HepG2 (cell line): ENCODE data around the gene RARS2. TPM values are rescaled to one million over a fixed set of nuclear protein-coding genes. Genes with fewer than 3 reads are reported as not detected.

Experiments
- CEBPG ChIP-seq: IDR thresholded peaks from 2 replicates; pipeline ENCODE4 v1.6.1; 2016
- DR1 ChIP-seq: sonication (generic); formaldehyde crosslinking; IDR thresholded peaks from 2 replicates; pipeline ENCODE4 v1.8.0; 2021; ENCODE audit warnings: mild to moderate bottlenecking, missing genetic modification reagents, inconsistent platforms
- ETV5 ChIP-seq: IDR thresholded peaks from 2 replicates; pipeline ENCODE4 v1.6.1; 2018; ENCODE audit warnings: missing biosample characterization, missing genetic modification reagents, inconsistent platforms, borderline replicate concordance
- FOXJ3 ChIP-seq: sonication (generic); formaldehyde crosslinking; IDR thresholded peaks from 2 replicates; pipeline ENCODE4 v1.4.0; 2020; ENCODE audit warnings: missing genetic modification reagents, mild to moderate bottlenecking, borderline replicate concordance
- FOXO1 ChIP-seq: sonication (generic); formaldehyde crosslinking; IDR thresholded peaks from 2 replicates; pipeline ENCODE4 v1.4.0; 2020; ENCODE audit warnings: missing genetic modification reagents
- GATA4 ChIP-seq: sonication (generic); IDR thresholded peaks from 2 replicates; pipeline ENCODE4 v1.6.1; 2016; ENCODE audit warnings: antibody characterized with exemption, low read depth, borderline replicate concordance
- IKZF4 ChIP-seq: sonication (generic); formaldehyde crosslinking; IDR thresholded peaks from 2 replicates; pipeline ENCODE4 v1.5.1; 2020; ENCODE audit warnings: borderline replicate concordance, mild to moderate bottlenecking, low read depth, missing genetic modification reagents; ENCODE audit errors: not compliant biosample characterization
- NCOR1 ChIP-seq: fragments of 200-600 bp; sonication (generic); IDR thresholded peaks from 2 replicates; pipeline ENCODE4 v1.7.0; 2017; ENCODE audit warnings: antibody characterized with exemption, low read length, borderline replicate concordance
- SRSF1 ChIP-seq: fragments of 200-400 bp; formaldehyde crosslinking; optimal IDR thresholded peaks from 2 replicates; pipeline ENCODE3; 2017; ENCODE audit warnings: mild to moderate bottlenecking, low read depth, low read length, moderate library complexity
- ZNF652 ChIP-seq: IDR thresholded peaks from 2 replicates; pipeline ENCODE4 v1.6.1; 2016; ENCODE audit warnings: low read depth, borderline replicate concordance
- polyA plus RNA-seq, 8 experiments: library from polyadenylated mRNA; depleted of rRNA in 3 of 8; stranded (reverse) in 7 of 8; unstranded in 1 of 8; fragments of >200 nt; fragmentation: Illumina TruSeq in 4 of 8; extraction: Trizol in 4 of 8; gene quantifications; 2 replicates each; pipeline versions ENCODE4 v1.2.1 to v1.2.3, GENCODE V29; 2011 to 2016; ENCODE audit warnings: low read depth in 4 of 8, missing spikeins in 1 of 8, mixed read lengths in 1 of 8; ENCODE audit not compliant: insufficient read depth in 1 of 8
- total RNA-seq, 5 experiments: library from RNA; depleted of rRNA; stranded (reverse); fragments of >200 nt; fragmentation: Illumina TruSeq; extraction: Trizol; gene quantifications; 2 replicates each; pipeline ENCODE4 v1.2.3, GENCODE V29; 2016; ENCODE audit warnings: low read depth in 1 of 5
- TF ChIP-seq, protein P1 (sequence below): sonication (generic); formaldehyde crosslinking; IDR thresholded peaks from 2 replicates; pipeline ENCODE4 v1.4.0; 2020; ENCODE audit warnings: missing genetic modification reagents, mild to moderate bottlenecking, borderline replicate concordance
- TF ChIP-seq, protein P2 (sequence below): IDR thresholded peaks from 2 replicates; pipeline ENCODE4 v1.4.0; 2020; ENCODE audit warnings: mild to moderate bottlenecking, missing genetic modification reagents
- TF ChIP-seq, protein P3 (sequence below): sonication (generic); formaldehyde crosslinking; IDR thresholded peaks from 2 replicates; pipeline ENCODE4 v1.4.0; 2020; ENCODE audit warnings: missing genetic modification reagents, borderline replicate concordance
- TF ChIP-seq, protein P4 (sequence below), 2 experiments: IDR thresholded peaks; 2 replicates each; pipeline ENCODE4 v1.6.1; 2011 to 2012; ENCODE audit warnings: low read length in 2 of 2, borderline replicate concordance in 1 of 2, low read depth in 1 of 2, mild to moderate bottlenecking in 1 of 2, moderate library complexity in 1 of 2

Gene RARS2
- total and polyA plus RNA-seq, 2 of the 13 experiments (the other 11 are each of a cell fraction or from before 2014, with no cell fraction given): 23.4 to 80.1 TPM

DNA sequence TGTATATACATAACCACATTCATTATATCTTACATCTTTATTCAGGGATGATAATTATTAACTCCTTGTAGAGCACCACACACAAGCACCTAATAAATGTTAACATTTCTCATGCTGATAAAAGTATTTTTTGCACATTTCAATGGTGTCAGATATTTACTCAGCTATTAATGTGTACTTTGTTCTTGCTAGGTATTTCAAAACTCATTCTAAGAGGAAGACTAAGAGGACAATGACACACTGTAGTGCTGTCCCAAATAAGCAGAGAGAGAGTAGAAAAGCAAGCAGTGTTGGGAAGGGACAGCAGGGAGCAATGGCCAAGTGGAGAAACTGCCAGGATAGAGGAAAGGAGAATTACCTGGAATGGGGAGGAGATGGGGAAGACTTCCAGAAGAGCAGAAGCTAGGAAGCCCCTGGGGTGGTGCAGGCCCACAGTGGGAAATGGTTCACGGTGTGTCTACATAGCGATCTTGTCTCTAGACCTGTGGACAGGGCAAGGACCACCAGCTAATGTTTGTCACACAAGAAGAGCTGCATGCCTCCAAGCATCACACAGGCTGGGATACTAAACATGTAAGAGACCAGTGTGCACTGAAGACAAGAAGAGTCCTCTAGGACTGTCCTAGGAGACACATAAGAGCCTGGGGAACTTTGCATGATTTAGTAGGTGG is 55.3 kb downstream of the RARS2 start (continued):
- TF ChIP-seq, protein P1, sequence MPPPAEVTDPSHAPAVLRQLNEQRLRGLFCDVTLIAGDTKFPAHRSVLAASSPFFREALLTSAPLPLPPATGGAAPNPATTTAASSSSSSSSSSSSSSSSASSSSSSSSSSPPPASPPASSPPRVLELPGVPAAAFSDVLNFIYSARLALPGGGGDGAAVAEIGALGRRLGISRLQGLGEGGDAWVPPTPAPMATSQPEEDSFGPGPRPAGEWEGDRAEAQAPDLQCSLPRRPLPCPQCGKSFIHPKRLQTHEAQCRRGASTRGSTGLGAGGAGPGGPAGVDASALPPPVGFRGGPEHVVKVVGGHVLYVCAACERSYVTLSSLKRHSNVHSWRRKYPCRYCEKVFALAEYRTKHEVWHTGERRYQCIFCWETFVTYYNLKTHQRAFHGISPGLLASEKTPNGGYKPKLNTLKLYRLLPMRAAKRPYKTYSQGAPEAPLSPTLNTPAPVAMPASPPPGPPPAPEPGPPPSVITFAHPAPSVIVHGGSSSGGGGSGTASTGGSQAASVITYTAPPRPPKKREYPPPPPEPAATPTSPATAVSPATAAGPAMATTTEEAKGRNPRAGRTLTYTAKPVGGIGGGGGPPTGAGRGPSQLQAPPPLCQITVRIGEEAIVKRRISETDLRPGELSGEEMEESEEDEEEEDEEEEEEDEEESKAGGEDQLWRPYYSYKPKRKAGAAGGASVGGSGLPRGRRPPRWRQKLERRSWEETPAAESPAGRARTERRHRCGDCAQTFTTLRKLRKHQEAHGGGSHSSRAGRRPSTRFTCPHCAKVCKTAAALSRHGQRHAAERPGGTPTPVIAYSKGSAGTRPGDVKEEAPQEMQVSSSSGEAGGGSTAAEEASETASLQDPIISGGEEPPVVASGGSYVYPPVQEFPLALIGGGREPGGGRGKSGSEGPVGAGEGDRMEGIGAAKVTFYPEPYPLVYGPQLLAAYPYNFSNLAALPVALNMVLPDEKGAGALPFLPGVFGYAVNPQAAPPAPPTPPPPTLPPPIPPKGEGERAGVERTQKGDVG (CRISPR knock-in tag): no peak
- TF ChIP-seq IKZF4 (CRISPR knock-in tag) (no peak), GATA4 (peak; percentile 55; the same call in 1 of the 2 replicates), ETV5 (CRISPR knock-in tag) (peak; percentile 40; the same call in 1 of the 2 replicates), ZNF652 (CRISPR knock-in tag) (peak; percentile 81), CEBPG (CRISPR knock-in tag) (peak; percentile 86), FOXO1 (CRISPR knock-in tag) (0 out of 2 replicates have a peak, but pooled peaks have one; percentile 67), SRSF1 (no peak), NCOR1 (peak; percentile 75; the same call in 1 of the 2 replicates), FOXJ3 (CRISPR knock-in tag) (peak; percentile 74; the same call in 1 of the 2 replicates), DR1 (CRISPR knock-in tag) (no peak)
- TF ChIP-seq, protein P2, sequence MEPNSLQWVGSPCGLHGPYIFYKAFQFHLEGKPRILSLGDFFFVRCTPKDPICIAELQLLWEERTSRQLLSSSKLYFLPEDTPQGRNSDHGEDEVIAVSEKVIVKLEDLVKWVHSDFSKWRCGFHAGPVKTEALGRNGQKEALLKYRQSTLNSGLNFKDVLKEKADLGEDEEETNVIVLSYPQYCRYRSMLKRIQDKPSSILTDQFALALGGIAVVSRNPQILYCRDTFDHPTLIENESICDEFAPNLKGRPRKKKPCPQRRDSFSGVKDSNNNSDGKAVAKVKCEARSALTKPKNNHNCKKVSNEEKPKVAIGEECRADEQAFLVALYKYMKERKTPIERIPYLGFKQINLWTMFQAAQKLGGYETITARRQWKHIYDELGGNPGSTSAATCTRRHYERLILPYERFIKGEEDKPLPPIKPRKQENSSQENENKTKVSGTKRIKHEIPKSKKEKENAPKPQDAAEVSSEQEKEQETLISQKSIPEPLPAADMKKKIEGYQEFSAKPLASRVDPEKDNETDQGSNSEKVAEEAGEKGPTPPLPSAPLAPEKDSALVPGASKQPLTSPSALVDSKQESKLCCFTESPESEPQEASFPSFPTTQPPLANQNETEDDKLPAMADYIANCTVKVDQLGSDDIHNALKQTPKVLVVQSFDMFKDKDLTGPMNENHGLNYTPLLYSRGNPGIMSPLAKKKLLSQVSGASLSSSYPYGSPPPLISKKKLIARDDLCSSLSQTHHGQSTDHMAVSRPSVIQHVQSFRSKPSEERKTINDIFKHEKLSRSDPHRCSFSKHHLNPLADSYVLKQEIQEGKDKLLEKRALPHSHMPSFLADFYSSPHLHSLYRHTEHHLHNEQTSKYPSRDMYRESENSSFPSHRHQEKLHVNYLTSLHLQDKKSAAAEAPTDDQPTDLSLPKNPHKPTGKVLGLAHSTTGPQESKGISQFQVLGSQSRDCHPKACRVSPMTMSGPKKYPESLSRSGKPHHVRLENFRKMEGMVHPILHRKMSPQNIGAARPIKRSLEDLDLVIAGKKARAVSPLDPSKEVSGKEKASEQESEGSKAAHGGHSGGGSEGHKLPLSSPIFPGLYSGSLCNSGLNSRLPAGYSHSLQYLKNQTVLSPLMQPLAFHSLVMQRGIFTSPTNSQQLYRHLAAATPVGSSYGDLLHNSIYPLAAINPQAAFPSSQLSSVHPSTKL (CRISPR knock-in tag): peak; percentile 94
- TF ChIP-seq, protein P3, sequence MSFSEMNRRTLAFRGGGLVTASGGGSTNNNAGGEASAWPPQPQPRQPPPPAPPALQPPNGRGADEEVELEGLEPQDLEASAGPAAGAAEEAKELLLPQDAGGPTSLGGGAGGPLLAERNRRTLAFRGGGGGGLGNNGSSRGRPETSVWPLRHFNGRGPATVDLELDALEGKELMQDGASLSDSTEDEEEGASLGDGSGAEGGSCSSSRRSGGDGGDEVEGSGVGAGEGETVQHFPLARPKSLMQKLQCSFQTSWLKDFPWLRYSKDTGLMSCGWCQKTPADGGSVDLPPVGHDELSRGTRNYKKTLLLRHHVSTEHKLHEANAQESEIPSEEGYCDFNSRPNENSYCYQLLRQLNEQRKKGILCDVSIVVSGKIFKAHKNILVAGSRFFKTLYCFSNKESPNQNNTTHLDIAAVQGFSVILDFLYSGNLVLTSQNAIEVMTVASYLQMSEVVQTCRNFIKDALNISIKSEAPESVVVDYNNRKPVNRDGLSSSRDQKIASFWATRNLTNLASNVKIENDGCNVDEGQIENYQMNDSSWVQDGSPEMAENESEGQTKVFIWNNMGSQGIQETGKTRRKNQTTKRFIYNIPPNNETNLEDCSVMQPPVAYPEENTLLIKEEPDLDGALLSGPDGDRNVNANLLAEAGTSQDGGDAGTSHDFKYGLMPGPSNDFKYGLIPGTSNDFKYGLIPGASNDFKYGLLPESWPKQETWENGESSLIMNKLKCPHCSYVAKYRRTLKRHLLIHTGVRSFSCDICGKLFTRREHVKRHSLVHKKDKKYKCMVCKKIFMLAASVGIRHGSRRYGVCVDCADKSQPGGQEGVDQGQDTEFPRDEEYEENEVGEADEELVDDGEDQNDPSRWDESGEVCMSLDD (CRISPR knock-in tag): no peak
- TF ChIP-seq, protein P4, sequence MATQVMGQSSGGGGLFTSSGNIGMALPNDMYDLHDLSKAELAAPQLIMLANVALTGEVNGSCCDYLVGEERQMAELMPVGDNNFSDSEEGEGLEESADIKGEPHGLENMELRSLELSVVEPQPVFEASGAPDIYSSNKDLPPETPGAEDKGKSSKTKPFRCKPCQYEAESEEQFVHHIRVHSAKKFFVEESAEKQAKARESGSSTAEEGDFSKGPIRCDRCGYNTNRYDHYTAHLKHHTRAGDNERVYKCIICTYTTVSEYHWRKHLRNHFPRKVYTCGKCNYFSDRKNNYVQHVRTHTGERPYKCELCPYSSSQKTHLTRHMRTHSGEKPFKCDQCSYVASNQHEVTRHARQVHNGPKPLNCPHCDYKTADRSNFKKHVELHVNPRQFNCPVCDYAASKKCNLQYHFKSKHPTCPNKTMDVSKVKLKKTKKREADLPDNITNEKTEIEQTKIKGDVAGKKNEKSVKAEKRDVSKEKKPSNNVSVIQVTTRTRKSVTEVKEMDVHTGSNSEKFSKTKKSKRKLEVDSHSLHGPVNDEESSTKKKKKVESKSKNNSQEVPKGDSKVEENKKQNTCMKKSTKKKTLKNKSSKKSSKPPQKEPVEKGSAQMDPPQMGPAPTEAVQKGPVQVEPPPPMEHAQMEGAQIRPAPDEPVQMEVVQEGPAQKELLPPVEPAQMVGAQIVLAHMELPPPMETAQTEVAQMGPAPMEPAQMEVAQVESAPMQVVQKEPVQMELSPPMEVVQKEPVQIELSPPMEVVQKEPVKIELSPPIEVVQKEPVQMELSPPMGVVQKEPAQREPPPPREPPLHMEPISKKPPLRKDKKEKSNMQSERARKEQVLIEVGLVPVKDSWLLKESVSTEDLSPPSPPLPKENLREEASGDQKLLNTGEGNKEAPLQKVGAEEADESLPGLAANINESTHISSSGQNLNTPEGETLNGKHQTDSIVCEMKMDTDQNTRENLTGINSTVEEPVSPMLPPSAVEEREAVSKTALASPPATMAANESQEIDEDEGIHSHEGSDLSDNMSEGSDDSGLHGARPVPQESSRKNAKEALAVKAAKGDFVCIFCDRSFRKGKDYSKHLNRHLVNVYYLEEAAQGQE (IDR thresholded peaks at IDR 0.05; ENCODE audit: borderline replicate concordance in 1 of 2, low read depth in 1 of 2, low read length in 2 of 2): 0 out of 4 replicates have a peak, but pooled peaks of 1 of the 2 experiments have one; percentile 27
